ENCODE results near the gene SH2B3. TPM values are rescaled to one million over a fixed set of nuclear protein-coding genes. Genes with fewer than 3 reads are reported as not detected.

Gene SH2B3
- total and polyA plus RNA-seq, 2 of the 13 experiments (the other 11 are each of a cell fraction or from before 2014, with no cell fraction given): 6.8 to 6.9 TPM

DNA sequence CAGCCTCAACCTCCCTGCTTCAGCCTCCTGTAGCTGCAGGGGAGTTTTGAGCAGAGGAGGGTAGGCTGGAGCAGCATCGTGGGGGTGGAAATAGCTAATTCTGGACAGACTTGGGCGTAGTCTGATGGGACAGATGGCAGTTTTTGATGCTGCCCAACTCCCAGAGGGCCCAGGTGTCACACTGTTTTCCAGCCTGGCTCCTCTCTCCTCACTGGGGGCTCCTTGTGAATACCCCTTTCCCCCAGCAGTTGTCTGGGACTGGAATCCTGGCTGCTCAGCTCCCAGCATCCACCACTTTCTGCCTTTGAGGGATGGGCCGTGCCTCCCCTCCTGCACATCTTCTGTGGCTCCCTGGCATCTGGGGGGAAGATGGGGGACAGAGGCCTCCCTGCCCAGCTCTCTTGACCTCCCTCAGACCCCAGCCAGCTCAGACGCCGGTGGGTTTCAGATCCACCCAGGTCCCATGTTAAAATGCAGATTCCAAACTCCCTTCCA lies 34.0 kb downstream of the SH2B3 start:
- Histone ChIP-seq H3K4me3 (replicated peaks in 1 of 3; ENCODE audit: insufficient read depth in 1 of 3, low read depth in 2 of 3, low read length in 3 of 3) (no peak overlapping the region), H4K20me1 (ENCODE audit: insufficient read depth, low read length) (0 out of 2 replicates have a peak, but pooled peaks cover 8% of the 10 kb centered on the region), H3K27ac (ENCODE audit: extremely low read length, insufficient read depth, low read length) (no peak overlapping the region), H3K9ac (ENCODE audit: insufficient read depth, low read depth, low read length) (no peak overlapping the region), H3K9me3 (ENCODE audit: low read length) (no peaks in the 10 kb centered on the region), H3K36me3 (replicated peaks in 1 of 2; ENCODE audit: control insufficient read depth in 1 of 2, insufficient read depth in 2 of 2, low read length in 2 of 2) (peaks cover 13 to 45% of the 10 kb centered on the region in 2 experiments; a peak in 4 of 5 replicates), H3K27me3 (ENCODE audit: control insufficient read depth in 1 of 2, insufficient read depth in 2 of 2, low read length in 2 of 2) (no peaks in the 10 kb centered on the region; a peak in 1 of 5 replicates), H2AFZ (ENCODE audit: low read length) (no peak overlapping the region), H3K79me2 (ENCODE audit: insufficient read depth, low read length) (no peaks in the 10 kb centered on the region), H3K4me2 (ENCODE audit: low read depth, low read length) (no peak overlapping the region), H3K4me1 (ENCODE audit: insufficient read depth, low read length) (no peaks in the 10 kb centered on the region)
- in situ Hi-C loops (cut with HindIII; ENCODE audit: extremely low pct_ligation_motif_present, low pct_unique_long_range_greater_than_20kb): no loop called here
- FAIRE-seq (no peak), DNase-seq (ENCODE audit: low spot score) (no peak), ATAC-seq (no peak)
- BruUV-seq (replicated peaks): no TSS peak
- 93% methylated on average over 4 of the region's 5 CpGs for WGBS (ENCODE audit: low lambda C conversion rate)
- 0 out of 4 replicates have a peak, but pooled peaks of 1 of the 2 experiments have one; percentile 12 for TF ChIP-seq POLR2A (IDR thresholded peaks at IDR 0.05; ENCODE audit: insufficient read depth in 1 of 2, low read depth in 2 of 2, low read length in 2 of 2)
- TF ChIP-seq NFE2L1 (CRISPR knock-in tag; IDR thresholded peaks at IDR 0.05; ENCODE audit: borderline replicate concordance): no peak
- TF ChIP-seq ZNF589 (CRISPR knock-in tag; conservative IDR thresholded peaks at IDR 0.05): no peak
- TF ChIP-seq, protein P1, sequence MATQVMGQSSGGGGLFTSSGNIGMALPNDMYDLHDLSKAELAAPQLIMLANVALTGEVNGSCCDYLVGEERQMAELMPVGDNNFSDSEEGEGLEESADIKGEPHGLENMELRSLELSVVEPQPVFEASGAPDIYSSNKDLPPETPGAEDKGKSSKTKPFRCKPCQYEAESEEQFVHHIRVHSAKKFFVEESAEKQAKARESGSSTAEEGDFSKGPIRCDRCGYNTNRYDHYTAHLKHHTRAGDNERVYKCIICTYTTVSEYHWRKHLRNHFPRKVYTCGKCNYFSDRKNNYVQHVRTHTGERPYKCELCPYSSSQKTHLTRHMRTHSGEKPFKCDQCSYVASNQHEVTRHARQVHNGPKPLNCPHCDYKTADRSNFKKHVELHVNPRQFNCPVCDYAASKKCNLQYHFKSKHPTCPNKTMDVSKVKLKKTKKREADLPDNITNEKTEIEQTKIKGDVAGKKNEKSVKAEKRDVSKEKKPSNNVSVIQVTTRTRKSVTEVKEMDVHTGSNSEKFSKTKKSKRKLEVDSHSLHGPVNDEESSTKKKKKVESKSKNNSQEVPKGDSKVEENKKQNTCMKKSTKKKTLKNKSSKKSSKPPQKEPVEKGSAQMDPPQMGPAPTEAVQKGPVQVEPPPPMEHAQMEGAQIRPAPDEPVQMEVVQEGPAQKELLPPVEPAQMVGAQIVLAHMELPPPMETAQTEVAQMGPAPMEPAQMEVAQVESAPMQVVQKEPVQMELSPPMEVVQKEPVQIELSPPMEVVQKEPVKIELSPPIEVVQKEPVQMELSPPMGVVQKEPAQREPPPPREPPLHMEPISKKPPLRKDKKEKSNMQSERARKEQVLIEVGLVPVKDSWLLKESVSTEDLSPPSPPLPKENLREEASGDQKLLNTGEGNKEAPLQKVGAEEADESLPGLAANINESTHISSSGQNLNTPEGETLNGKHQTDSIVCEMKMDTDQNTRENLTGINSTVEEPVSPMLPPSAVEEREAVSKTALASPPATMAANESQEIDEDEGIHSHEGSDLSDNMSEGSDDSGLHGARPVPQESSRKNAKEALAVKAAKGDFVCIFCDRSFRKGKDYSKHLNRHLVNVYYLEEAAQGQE (IDR thresholded peaks at IDR 0.05; ENCODE audit: borderline replicate concordance in 1 of 2, low read depth in 1 of 2, low read length in 2 of 2): no peak
- peak; percentile 74 for TF ChIP-seq RBM22 (optimal IDR thresholded peaks at IDR 0.05; ENCODE audit: low read length)
- TF ChIP-seq ZNF10 (CRISPR knock-in tag; IDR thresholded peaks at IDR 0.05; ENCODE audit: borderline replicate concordance, low read depth): no peak
- TF ChIP-seq PLRG1 (conservative IDR thresholded peaks at IDR 0.05): no peak
- ChIA-PET POLR2A (no interaction called here), CTCF (ENCODE audit: low intra/inter-chr PET ratio, low total read pairs) (no interaction called here)
- intact Hi-C loops (cut with micrococcal nuclease; ENCODE audit: unreplicated experiment): no loop called here

Measured in HepG2 (cell line).